Mesenchymal stem cell (in vitro differentiated cells and primary cell): ENCODE data around the gene GYPE.
"Not testable (repeated sequence)": the region's sequence is repeated elsewhere in the genome, so short reads cannot be mapped to it uniquely, and the experiment has no call there.

Experiments
- DNase-seq: peaks from one replicate; pipeline ENCODE4 v3.0.0-alpha.2; 2013
- H2AFZ ChIP-seq: one replicate; pipeline ENCODE4 v1.6.1; 2013; ENCODE audit warnings: low read depth, mild to moderate bottlenecking, control low read depth, inconsistent platforms, low read length, moderate library complexity
- H2AK5ac ChIP-seq: 2 replicates; pipeline ENCODE4 v1.6.1; 2013; ENCODE audit warnings: low read length, moderate library complexity, mild to moderate bottlenecking, inconsistent platforms; ENCODE audit not compliant: severe bottlenecking
- H2BK120ac ChIP-seq: one replicate; pipeline ENCODE4 v1.6.1; 2013; ENCODE audit warnings: low read depth, mild to moderate bottlenecking, inconsistent platforms, low read length, moderate library complexity
- H2BK12ac ChIP-seq, 2 experiments: one replicate each; pipeline ENCODE4 v1.6.1; 2013; ENCODE audit warnings: inconsistent platforms in 2 of 2, low read length in 2 of 2, mild to moderate bottlenecking in 2 of 2, moderate library complexity in 2 of 2, control low read depth in 1 of 2
- H2BK15ac ChIP-seq: one replicate; pipeline ENCODE4 v1.6.1; 2013; ENCODE audit warnings: mild to moderate bottlenecking, low read depth, inconsistent platforms; ENCODE audit not compliant: poor library complexity, severe bottlenecking
- H2BK5ac ChIP-seq: 2 replicates; pipeline ENCODE4 v1.6.1; 2013; ENCODE audit warnings: low read depth, mild to moderate bottlenecking, low read length, control low read depth, inconsistent platforms; ENCODE audit not compliant: poor library complexity, severe bottlenecking
- H3K14ac ChIP-seq, 2 experiments: one replicate each; pipeline ENCODE4 v1.6.1; 2013; ENCODE audit warnings: inconsistent platforms in 2 of 2, low read length in 2 of 2, control low read depth in 1 of 2, mild to moderate bottlenecking in 1 of 2, moderate library complexity in 1 of 2
- H3K18ac ChIP-seq, 2 experiments: one replicate each; pipeline ENCODE4 v1.6.1; 2013; ENCODE audit warnings: inconsistent platforms in 2 of 2, low read length in 2 of 2, control low read depth in 1 of 2, low read depth in 1 of 2, mild to moderate bottlenecking in 1 of 2
- H3K23ac ChIP-seq, 2 experiments: one replicate each; pipeline ENCODE4 v1.6.1; 2013; ENCODE audit warnings: inconsistent platforms in 2 of 2, low read length in 2 of 2, mild to moderate bottlenecking in 2 of 2, moderate library complexity in 2 of 2, control low read depth in 1 of 2
- H3K27ac ChIP-seq: 2 replicates; pipeline ENCODE4 v1.5.1; 2013; ENCODE audit warnings: mild to moderate bottlenecking, moderate library complexity, low read length, control low read depth, inconsistent platforms; ENCODE audit not compliant: poor library complexity, severe bottlenecking
- H3K27me3 ChIP-seq, 2 experiments: 2 replicates each; pipeline versions ENCODE4 v1.6.1 to v1.7.0; 2013; ENCODE audit warnings: low read length in 2 of 2, mild to moderate bottlenecking in 2 of 2, moderate library complexity in 2 of 2, control low read depth in 1 of 2, inconsistent platforms in 1 of 2; ENCODE audit not compliant: control insufficient read depth in 1 of 2, insufficient read depth in 1 of 2
- H3K36me3 ChIP-seq, 2 experiments: 2 replicates each; pipeline versions ENCODE4 v1.6.1 to v1.7.0; 2013; ENCODE audit warnings: low read length in 2 of 2, control low read depth in 1 of 2, inconsistent platforms in 1 of 2, low read depth in 1 of 2, mild to moderate bottlenecking in 1 of 2; ENCODE audit not compliant: insufficient read depth in 2 of 2, control insufficient read depth in 1 of 2
- H3K4ac ChIP-seq, 2 experiments: one replicate each; pipeline ENCODE4 v1.6.1; 2013; ENCODE audit warnings: inconsistent platforms in 2 of 2, low read length in 2 of 2, mild to moderate bottlenecking in 2 of 2, moderate library complexity in 2 of 2, control low read depth in 1 of 2, low read depth in 1 of 2
- H3K4me1 ChIP-seq: 2 replicates; pipeline ENCODE4 v1.6.1; 2013; ENCODE audit warnings: low read depth, low read length, control low read depth; ENCODE audit not compliant: control insufficient read depth, insufficient read depth
- H3K4me2 ChIP-seq: 2 replicates; pipeline ENCODE4 v1.6.1; 2013; ENCODE audit warnings: low read length, mild to moderate bottlenecking, inconsistent platforms; ENCODE audit not compliant: poor library complexity, severe bottlenecking
- H3K4me3 ChIP-seq, 2 experiments: 2 replicates each; pipeline versions ENCODE4 v1.5.1 to v1.7.0; 2013; ENCODE audit warnings: low read length in 2 of 2, mild to moderate bottlenecking in 2 of 2, control low read depth in 1 of 2, low read depth in 1 of 2; ENCODE audit not compliant: insufficient read depth in 1 of 2
- H3K79me1 ChIP-seq: replicated peaks from 2 replicates; pipeline ENCODE4 v1.6.1; 2013; ENCODE audit warnings: mild to moderate bottlenecking, control low read depth, low read length, inconsistent platforms; ENCODE audit not compliant: poor library complexity, severe bottlenecking
- H3K9ac ChIP-seq: 2 replicates; pipeline ENCODE4 v1.7.0; 2013; ENCODE audit warnings: mild to moderate bottlenecking, low read length, moderate library complexity
- H3K9me3 ChIP-seq: 2 replicates; pipeline ENCODE4 v1.7.0; 2013; ENCODE audit warnings: mild to moderate bottlenecking, low read length; ENCODE audit not compliant: control insufficient read depth
- H4K8ac ChIP-seq: one replicate; pipeline ENCODE4 v1.6.1; 2013; ENCODE audit warnings: inconsistent platforms, mild to moderate bottlenecking, low read length, moderate library complexity
- H4K91ac ChIP-seq: one replicate; pipeline ENCODE4 v1.6.1; 2013; ENCODE audit warnings: mild to moderate bottlenecking, low read length, inconsistent platforms
- WGBS: methylation state at CpG from one replicate; pipeline ENCODE4 v1.1.7; 2013; ENCODE audit warnings: mixed read lengths; 5-methylcytosine and 5-hydroxymethylcytosine counted together

Gene GYPE

GRCh38 chr4:143829239-143829620, 76.1 kb downstream of the GYPE start:
- H3K4ac ChIP-seq, H4K91ac ChIP-seq, H3K79me1 ChIP-seq, H3K27me3 ChIP-seq, H3K9ac ChIP-seq, H3K23ac ChIP-seq, H2BK5ac ChIP-seq, H2AK5ac ChIP-seq, H3K4me2 ChIP-seq, H3K36me3 ChIP-seq, H2BK120ac ChIP-seq, H3K18ac ChIP-seq, H4K8ac ChIP-seq, DNase-seq, H2BK12ac ChIP-seq, H3K27ac ChIP-seq, H3K4me3 ChIP-seq, H3K9me3 ChIP-seq, H2AFZ ChIP-seq, H2BK15ac ChIP-seq, H3K4me1 ChIP-seq, H3K14ac ChIP-seq: not testable (repeated sequence)
- 79% methylated on average over 2 of the region's 4 CpGs for WGBS
